IMR-90 (cell line): ENCODE data around the gene ALDH3B2. TPM values are rescaled to one million over a fixed set of nuclear protein-coding genes. Genes with fewer than 3 reads are reported as not detected.

Source experiments
- ATAC-seq: fragments of 200-7000 bp; cut with Tn5 transposase; 2 replicates; pipeline ENCODE4 v1.9.1; 2020; ENCODE audit warnings: low read depth, mild to moderate bottlenecking, moderate library complexity
- BruUV-seq: library from RNA; stranded (reverse); fragments of 400-500 nt; replicated peaks from 2 replicates; lab custom pipeline; 2021; lab: Mats Ljungman, UMichigan
- CTCF ChIA-PET: fragments of 300-600 bp; formaldehyde crosslinking; extraction: SDS; loops from one replicate; lab custom pipeline; 2021; ENCODE audit warnings: antibody characterized with exemption; lab: Yijun Ruan, JAX
- POLR2A ChIA-PET: fragments of 300-600 bp; sonication (Branson Sonifier 250); formaldehyde crosslinking; loops from one replicate; lab custom pipeline; 2022; ENCODE audit warnings: antibody characterized with exemption; ENCODE audit not compliant: unreplicated experiment; lab: Charles Lee
- DNase-seq: peaks from one replicate; pipeline ENCODE4 v3.0.0; 2013
- H2AFZ ChIP-seq: replicated peaks from 2 replicates; pipeline ENCODE3; 2013; ENCODE audit warnings: low read length, mild to moderate bottlenecking; ENCODE audit not compliant: poor library complexity
- H2AK5ac ChIP-seq: 2 replicates; pipeline ENCODE4 v1.6.1; 2013; ENCODE audit warnings: low read depth, low read length, inconsistent platforms
- H2AK9ac ChIP-seq: replicated peaks from 2 replicates; pipeline ENCODE3; 2013; ENCODE audit warnings: mild to moderate bottlenecking, low read depth, low read length, moderate library complexity; ENCODE audit not compliant: poor library complexity
- H2BK120ac ChIP-seq: 2 replicates; pipeline ENCODE4 v1.6.1; 2013; ENCODE audit warnings: low read depth, low read length, inconsistent platforms
- H2BK15ac ChIP-seq: 3 replicates; pipeline ENCODE4 v1.6.1; 2013; ENCODE audit warnings: low read depth, low read length, inconsistent platforms
- H2BK20ac ChIP-seq: 2 replicates; pipeline ENCODE4 v1.6.1; 2013; ENCODE audit warnings: low read depth, mild to moderate bottlenecking, inconsistent platforms, low read length, moderate library complexity
- H2BK5ac ChIP-seq: 2 replicates; pipeline ENCODE4 v1.6.1; 2013; ENCODE audit warnings: mild to moderate bottlenecking, low read depth, low read length, inconsistent platforms; ENCODE audit not compliant: poor library complexity, severe bottlenecking
- H3K14ac ChIP-seq: replicated peaks from 2 replicates; pipeline ENCODE4 v1.6.1; 2013; ENCODE audit warnings: low read depth, low read length, inconsistent platforms
- H3K18ac ChIP-seq: 2 replicates; pipeline ENCODE4 v1.6.1; 2013; ENCODE audit warnings: low read depth, low read length, control low read depth
- H3K23ac ChIP-seq: 2 replicates; pipeline ENCODE4 v1.6.1; 2013; ENCODE audit warnings: low read depth, low read length, inconsistent platforms
- H3K27ac ChIP-seq: 2 replicates; pipeline ENCODE4 v1.5.1; 2013; ENCODE audit warnings: mild to moderate bottlenecking, control low read depth, low read length; ENCODE audit not compliant: insufficient read depth
- H3K27me3 ChIP-seq: 2 replicates; pipeline ENCODE4 v1.6.1; 2013; ENCODE audit warnings: low read length; ENCODE audit not compliant: control insufficient read depth, insufficient read depth
- H3K36me3 ChIP-seq: 2 replicates; pipeline ENCODE4 v1.6.1; 2013; ENCODE audit warnings: low read length, mixed read lengths; ENCODE audit not compliant: control insufficient read depth, insufficient read depth
- H3K4ac ChIP-seq: 2 replicates; pipeline ENCODE4 v1.6.1; 2013; ENCODE audit warnings: low read depth, low read length, inconsistent platforms
- H3K4me1 ChIP-seq: 2 replicates; pipeline ENCODE4 v1.6.1; 2013; ENCODE audit warnings: low read length, mixed read lengths; ENCODE audit not compliant: control insufficient read depth, insufficient read depth
- H3K4me2 ChIP-seq: 2 replicates; pipeline ENCODE4 v1.6.1; 2013; ENCODE audit warnings: low read depth, mild to moderate bottlenecking, control low read depth, low read length, moderate library complexity
- H3K4me3 ChIP-seq: 2 replicates; pipeline ENCODE4 v1.5.1; 2013; ENCODE audit warnings: low read depth, mild to moderate bottlenecking, control low read depth, low read length, moderate library complexity; ENCODE audit not compliant: insufficient read depth
- H3K56ac ChIP-seq: 2 replicates; pipeline ENCODE4 v1.6.1; 2013; ENCODE audit warnings: low read length, inconsistent platforms; ENCODE audit not compliant: insufficient read depth; ENCODE audit errors: extremely low read depth
- H3K79me1 ChIP-seq, 2 experiments: 2 replicates each; pipeline ENCODE4 v1.6.1; 2013; ENCODE audit warnings: low read length in 2 of 2, inconsistent platforms in 1 of 2, low read depth in 1 of 2
- H3K9ac ChIP-seq: 2 replicates; pipeline ENCODE4 v1.6.1; 2013; ENCODE audit warnings: low read depth, low read length, control low read depth
- H3K9me1 ChIP-seq: 2 replicates; pipeline ENCODE4 v1.6.1; 2013; ENCODE audit warnings: low read length, inconsistent platforms; ENCODE audit not compliant: insufficient read depth
- H3K9me3 ChIP-seq: 2 replicates; pipeline ENCODE4 v1.6.1; 2013; ENCODE audit warnings: low read length; ENCODE audit not compliant: control insufficient read depth, insufficient read depth
- H4K20me1 ChIP-seq: 2 replicates; pipeline ENCODE4 v1.6.1; 2013; ENCODE audit warnings: low read length, inconsistent platforms; ENCODE audit not compliant: insufficient read depth
- H4K5ac ChIP-seq: 2 replicates; pipeline ENCODE4 v1.6.1; 2013; ENCODE audit warnings: mild to moderate bottlenecking, low read depth, low read length, control low read depth
- H4K8ac ChIP-seq, 2 experiments: 2 replicates each; pipeline ENCODE4 v1.6.1; 2013; ENCODE audit warnings: low read depth in 2 of 2, low read length in 2 of 2, control low read depth in 1 of 2, inconsistent platforms in 1 of 2
- H4K91ac ChIP-seq: 2 replicates; pipeline ENCODE4 v1.6.1; 2013; ENCODE audit warnings: low read depth, low read length, inconsistent platforms; ENCODE audit not compliant: insufficient read depth
- BHLHE40 ChIP-seq: fragments of 150-350 bp; IDR thresholded peaks from 2 replicates; pipeline ENCODE4 v1.6.1; 2016; ENCODE audit warnings: mild to moderate bottlenecking, low read depth, low read length
- FOS ChIP-seq: fragments of 150-350 bp; IDR thresholded peaks from 2 replicates; pipeline ENCODE4 v1.6.1; 2016; ENCODE audit warnings: low read depth, low read length
- MAFK ChIP-seq: IDR thresholded peaks from 2 replicates; pipeline ENCODE4 v1.6.1; 2012; ENCODE audit warnings: low read depth, low read length, improper control_type of control experiment
- MAZ ChIP-seq: IDR thresholded peaks from 2 replicates; pipeline ENCODE4 v1.6.1; 2012; ENCODE audit warnings: low read depth, mild to moderate bottlenecking, low read length, improper control_type of control experiment, moderate library complexity, borderline replicate concordance
- RAD21 ChIP-seq: IDR thresholded peaks from 2 replicates; pipeline ENCODE4 v1.6.1; 2012; ENCODE audit warnings: low read length, improper control_type of control experiment
- RCOR1 ChIP-seq: IDR thresholded peaks from 2 replicates; pipeline ENCODE4 v1.6.1; 2012; ENCODE audit warnings: mild to moderate bottlenecking, low read length, improper control_type of control experiment; ENCODE audit not compliant: insufficient replicate concordance
- RFX5 ChIP-seq: IDR thresholded peaks from 2 replicates; pipeline ENCODE4 v1.8.0; 2012; ENCODE audit warnings: low read depth, mild to moderate bottlenecking, low read length, moderate library complexity
- WGBS, 2 experiments: methylation state at CpG; one replicate each; pipeline versions ENCODE4 v1.1.5 to v1.1.7; 2013; ENCODE audit warnings: missing lambda C conversion rate in 2 of 2; ENCODE audit not compliant: insufficient read length in 1 of 2; ENCODE audit errors: extremely low coverage in 2 of 2; 5-methylcytosine and 5-hydroxymethylcytosine counted together
- dilution Hi-C: fragments of 300-500 bp; cut with HindIII; formaldehyde crosslinking; loops from one replicate; pipeline ENCODE4 v1.14.3; 2018; ENCODE audit warnings: low sequenced_read_pairs; ENCODE audit not compliant: unreplicated experiment
- in situ Hi-C: fragments of 300-500 bp; cut with MboI; formaldehyde crosslinking; loops from 3 replicates; pipeline ENCODE4 v1.14.3; 2019; ENCODE audit warnings: low sequenced_read_pairs, inconsistent platforms, mixed read lengths
- intact Hi-C: fragments of 100-400 bp; cut with micrococcal nuclease; formaldehyde crosslinking; loops from 2 replicates; pipeline ENCODE4 v1.10.0; 2022
- polyA plus RNA-seq, 3 experiments: library from polyadenylated mRNA; depleted of rRNA; stranded (reverse); fragments of >200 nt; gene quantifications; 2 replicates each; pipeline ENCODE4 v1.2.3, GENCODE V29; 2012; ENCODE audit warnings: low replicate concordance in 1 of 3
- total RNA-seq: library from RNA; depleted of rRNA; stranded (reverse); fragments of >200 nt; gene quantifications from 2 replicates; pipeline ENCODE4 v1.2.3, GENCODE V29; 2012
- TF ChIP-seq, protein P1 (sequence below): fragments of 150-350 bp; IDR thresholded peaks from 2 replicates; pipeline ENCODE4 v1.6.1; 2017; ENCODE audit warnings: mild to moderate bottlenecking, antibody characterized with exemption, low read length, low read depth

The ALDH3B2 gene
- total and polyA plus RNA-seq, 2 of the 4 experiments (the other 2 are of a cell fraction): not detected

DNA sequence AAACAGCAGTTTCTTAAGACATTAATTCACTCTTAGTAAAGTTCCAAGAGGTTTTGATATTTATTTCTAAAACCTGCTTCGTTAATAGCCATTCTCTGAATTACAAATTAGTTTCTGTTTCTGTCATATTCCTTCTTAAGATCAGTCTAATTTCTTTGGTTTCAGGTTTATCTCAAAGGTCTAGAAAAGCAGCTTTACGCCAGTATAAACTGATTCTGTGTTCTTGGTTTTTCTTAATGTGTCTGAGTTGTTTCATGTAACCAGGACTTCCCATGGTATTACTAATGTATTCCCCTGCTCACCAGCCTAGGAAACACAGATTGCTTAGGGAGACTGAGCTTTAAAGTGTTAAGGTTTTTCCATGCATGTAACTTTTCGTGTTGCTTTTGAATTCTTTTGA, 17.1 kb downstream of the ALDH3B2 start:
- POLR2A ChIA-PET: interaction anchor here (0.7 kb wide), 1 partner anchor 23 kb away, joined by 3 read pairs; no protein-coding TSS in a partner anchor
- no peaks in the 10 kb centered on the region for H3K9me1 ChIP-seq
- no peaks in the 10 kb centered on the region for H3K36me3 ChIP-seq
- no peak for DNase-seq
- in situ Hi-C loops: no loop called here
- no peak overlapping the region for H2BK20ac ChIP-seq
- H2BK120ac ChIP-seq: no peak overlapping the region
- H2AFZ ChIP-seq: no peak overlapping the region
- WGBS, 2 experiments: no CpG with 5 or more reads among the region's 3 CpGs
- no peaks in the 10 kb centered on the region for H4K20me1 ChIP-seq
- no peak overlapping the region for H2AK5ac ChIP-seq
- H3K9me3 ChIP-seq: peaks cover 3% of the 10 kb centered on the region
- H3K9ac ChIP-seq: no peak overlapping the region
- H4K91ac ChIP-seq: no peak overlapping the region
- H2BK5ac ChIP-seq: no peak overlapping the region
- no peak overlapping the region for H2AK9ac ChIP-seq
- no peak overlapping the region for H3K14ac ChIP-seq
- H3K27ac ChIP-seq: no peak overlapping the region
- H2BK15ac ChIP-seq: no peak overlapping the region
- no peak for ATAC-seq
- H3K27me3 ChIP-seq: peaks cover 12% of the 10 kb centered on the region
- no peak overlapping the region for H3K4me3 ChIP-seq
- no TSS peak for BruUV-seq
- no peak overlapping the region for H3K23ac ChIP-seq
- dilution Hi-C loops: no loop called here
- intact Hi-C loops: loop anchor here (5.0 kb wide), 1 partner anchor 85 kb away; no protein-coding TSS in a partner anchor
- H3K56ac ChIP-seq: no peak overlapping the region
- CTCF ChIA-PET: interaction anchor here (1.9 kb wide), 1 partner anchor 27 kb away, joined by 7 read pairs; the partner anchor contains the start of gene NUDT8
- no peak overlapping the region for H3K18ac ChIP-seq
- no peaks in the 10 kb centered on the region for H3K79me1 ChIP-seq
- H4K5ac ChIP-seq: no peak overlapping the region
- no peak for TF ChIP-seq MAZ
- no peak for TF ChIP-seq RCOR1
- TF ChIP-seq MAFK: no peak
- no peak for TF ChIP-seq RFX5
- TF ChIP-seq FOS: no peak
- no peak for TF ChIP-seq BHLHE40
- TF ChIP-seq RAD21: no peak
- TF ChIP-seq, protein P1, sequence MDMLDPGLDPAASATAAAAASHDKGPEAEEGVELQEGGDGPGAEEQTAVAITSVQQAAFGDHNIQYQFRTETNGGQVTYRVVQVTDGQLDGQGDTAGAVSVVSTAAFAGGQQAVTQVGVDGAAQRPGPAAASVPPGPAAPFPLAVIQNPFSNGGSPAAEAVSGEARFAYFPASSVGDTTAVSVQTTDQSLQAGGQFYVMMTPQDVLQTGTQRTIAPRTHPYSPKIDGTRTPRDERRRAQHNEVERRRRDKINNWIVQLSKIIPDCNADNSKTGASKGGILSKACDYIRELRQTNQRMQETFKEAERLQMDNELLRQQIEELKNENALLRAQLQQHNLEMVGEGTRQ: no peak
- H4K8ac ChIP-seq: no peak overlapping the region
- no peak overlapping the region for H3K4me2 ChIP-seq
- H3K4me1 ChIP-seq: no peaks in the 10 kb centered on the region
- no peak overlapping the region for H3K4ac ChIP-seq
